HG02642 (cell line): ENCODE results near the gene SYNGR3.
A peak's percentile ranks its signal among the peaks of the same experiment; 100 is the strongest.
"Not testable (repeated sequence)": the region's sequence is repeated elsewhere in the genome, so short reads cannot be mapped to it uniquely, and the experiment has no call there.

Experiments
- ATAC-seq: cut with Tn5 transposase; IDR thresholded peaks from one replicate; pipeline ENCODE4 v1.9.1; 2021; ENCODE audit warnings: mild to moderate bottlenecking; ENCODE audit not compliant: unreplicated experiment, poor library complexity

The SYNGR3 gene, protein sequence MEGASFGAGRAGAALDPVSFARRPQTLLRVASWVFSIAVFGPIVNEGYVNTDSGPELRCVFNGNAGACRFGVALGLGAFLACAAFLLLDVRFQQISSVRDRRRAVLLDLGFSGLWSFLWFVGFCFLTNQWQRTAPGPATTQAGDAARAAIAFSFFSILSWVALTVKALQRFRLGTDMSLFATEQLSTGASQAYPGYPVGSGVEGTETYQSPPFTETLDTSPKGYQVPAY

DNA sequence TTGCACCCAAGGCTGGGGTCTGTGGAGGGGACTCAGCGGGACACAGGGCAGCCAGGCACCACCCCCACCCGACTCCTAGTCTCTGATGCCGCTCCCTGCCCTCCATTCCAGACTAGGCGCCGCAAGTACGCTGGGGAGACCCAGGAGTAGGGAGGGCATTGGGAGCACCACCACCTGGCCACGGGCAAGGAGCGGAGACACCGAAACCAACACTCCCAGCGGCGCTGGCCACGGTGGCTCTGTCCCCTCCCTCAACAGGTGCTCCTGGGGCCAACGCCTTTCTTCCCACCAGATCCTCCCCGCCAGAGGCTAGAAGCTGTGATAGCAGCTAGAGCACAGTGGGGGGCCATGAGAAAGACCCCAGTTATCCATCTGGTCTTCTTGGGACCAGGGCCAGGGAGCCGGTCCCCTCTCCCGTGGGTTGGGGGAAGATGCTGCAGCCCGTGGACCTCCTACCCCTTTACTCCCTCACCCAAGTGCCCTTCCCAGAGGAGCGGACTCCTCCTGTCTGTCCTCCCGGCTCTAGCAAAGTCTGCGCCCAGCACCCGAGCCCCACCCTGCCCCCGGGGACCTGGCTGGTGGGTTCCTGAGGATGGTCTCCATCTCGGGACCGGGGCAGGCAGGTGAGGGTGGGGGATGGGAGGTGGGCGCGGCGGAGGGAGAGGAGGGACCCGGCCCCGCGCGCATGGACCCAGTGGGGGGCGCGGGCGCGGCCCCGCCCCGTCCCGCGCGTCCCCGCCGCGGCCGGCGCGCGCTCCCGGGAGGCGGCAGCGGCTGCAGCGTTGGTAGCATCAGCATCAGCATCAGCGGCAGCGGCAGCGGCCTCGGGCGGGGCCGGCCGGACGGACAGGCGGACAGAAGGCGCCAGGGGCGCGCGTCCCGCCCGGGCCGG, at the start of gene SYNGR3:
Gene SYNGR3 (plus strand): TSS at position 762 of the 892 bp plus-strand sequence. CDS start 133 bp downstream, outside the sequence.
- ATAC-seq = no peak

DNA sequence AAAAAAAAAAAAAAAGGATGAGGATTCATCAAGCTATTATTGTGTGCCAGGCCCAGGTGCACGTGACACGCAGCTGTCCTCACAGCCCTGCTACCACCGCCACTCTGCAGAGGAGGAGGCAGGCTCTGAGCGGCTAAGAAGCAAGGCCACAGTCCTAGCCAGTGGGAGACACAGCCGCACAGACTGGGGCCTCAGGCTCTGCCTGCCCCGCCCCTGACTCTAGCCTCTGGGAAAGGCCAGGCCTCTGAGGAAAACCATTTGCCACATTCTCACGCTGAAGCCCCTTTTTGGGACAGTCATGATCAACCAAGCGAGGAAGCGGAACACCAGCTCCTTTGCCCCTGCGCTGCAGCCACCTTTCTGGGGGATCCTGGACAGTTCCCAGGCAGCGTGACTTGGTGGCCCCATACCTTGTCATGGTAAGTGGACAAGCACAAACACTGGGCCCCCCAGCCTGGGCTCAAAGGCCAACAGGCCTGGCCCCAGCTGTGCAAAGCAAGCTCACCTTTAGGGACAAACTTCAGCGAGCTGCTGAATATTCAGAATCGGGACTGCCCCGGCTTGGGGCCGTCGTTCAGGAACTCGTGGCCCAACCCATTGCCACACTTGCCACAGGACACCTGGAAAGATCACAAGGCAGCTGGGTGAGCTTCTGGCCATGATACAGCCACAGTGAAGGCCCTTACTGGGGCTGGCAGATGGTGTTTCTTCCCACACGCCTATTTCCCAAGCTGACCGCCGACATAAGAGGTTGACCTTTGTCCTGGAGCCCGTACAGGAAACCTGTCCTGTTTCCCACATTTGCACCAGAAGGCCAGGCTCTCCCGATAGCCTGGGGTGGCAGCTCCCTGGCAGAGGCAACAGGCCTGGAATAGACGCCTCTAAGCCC, 49.3 kb upstream of the SYNGR3 start:
- ATAC-seq = no peak

DNA sequence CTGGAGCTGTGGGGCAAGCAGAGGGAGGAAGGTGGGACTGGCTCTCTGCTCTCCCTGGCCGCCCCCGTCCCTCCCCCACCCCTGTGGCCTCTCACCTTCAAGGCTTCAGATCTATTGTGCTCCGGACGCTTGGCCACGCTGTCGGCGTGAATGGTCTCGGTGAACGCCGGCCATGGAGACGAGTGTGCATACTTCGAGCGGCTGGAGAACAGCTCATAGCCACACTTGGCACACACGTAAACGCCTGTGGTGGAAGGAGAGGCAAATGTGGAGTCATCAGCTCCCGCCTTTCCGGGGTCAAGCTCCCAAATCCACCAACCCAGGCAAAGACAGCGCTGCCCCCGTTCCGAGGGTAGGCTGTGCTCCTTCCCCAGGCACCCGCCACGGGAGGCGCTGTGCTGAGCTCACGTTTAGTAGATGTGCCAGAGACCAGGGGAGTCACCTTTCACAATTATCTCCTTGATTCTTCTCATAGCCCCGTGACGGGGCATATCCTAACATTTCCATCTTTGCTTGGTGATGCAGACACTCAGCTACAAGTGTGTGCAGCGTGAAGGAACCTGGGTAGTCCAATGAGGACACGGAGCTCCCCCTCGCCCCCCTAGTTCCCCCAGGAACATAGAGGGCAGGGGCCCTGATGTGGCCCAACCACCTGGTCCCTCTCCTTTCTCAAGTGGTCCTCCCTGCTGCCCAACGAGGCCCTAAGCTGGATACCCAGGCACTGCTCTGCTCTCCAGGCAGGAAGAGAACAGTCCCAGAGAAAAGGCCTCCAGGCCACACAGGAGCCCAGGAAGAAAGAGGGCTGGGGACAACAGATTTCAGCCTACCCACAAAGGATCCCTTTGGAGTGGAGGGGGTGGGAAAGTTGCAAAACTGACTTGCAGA, 48.4 kb upstream of the SYNGR3 start:
- ATAC-seq = no peak

DNA sequence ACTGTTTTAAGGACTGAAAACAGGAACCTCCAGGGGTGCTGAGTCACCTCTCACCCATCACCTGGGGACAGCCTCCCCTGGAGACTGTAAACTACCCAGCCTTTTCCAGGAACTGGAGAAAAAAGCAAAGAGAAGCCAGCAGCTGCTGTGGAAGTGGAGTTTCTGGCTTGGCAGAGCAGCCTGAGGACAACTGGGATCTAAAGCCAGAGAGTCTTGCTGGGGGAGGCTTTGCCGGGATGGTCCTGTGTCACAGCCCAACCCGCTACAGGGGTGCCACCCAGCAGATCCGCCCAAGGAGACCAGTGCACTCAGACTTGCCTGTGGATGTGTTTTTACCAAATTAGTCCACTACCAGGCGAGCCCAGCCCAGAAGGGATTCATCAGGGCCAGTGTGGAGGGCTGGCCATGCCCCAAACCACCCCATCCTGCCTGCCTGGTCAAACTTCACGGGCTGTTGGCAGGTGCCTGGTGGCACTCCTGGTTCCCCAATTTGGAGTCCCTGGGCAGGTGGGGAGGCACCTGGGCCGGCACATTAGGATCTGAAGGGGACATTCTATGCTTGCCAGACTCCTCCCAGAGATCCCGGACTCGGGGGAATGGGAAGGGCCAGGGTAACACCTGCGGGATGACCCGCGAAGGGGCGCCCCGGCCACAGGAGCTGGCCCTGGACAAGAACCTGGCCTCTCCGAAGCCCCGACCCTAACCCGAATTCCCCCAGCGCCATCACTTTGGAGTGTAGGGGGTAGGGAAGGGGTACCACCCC, 47.5 kb upstream of the SYNGR3 start:
- no peak for ATAC-seq

DNA sequence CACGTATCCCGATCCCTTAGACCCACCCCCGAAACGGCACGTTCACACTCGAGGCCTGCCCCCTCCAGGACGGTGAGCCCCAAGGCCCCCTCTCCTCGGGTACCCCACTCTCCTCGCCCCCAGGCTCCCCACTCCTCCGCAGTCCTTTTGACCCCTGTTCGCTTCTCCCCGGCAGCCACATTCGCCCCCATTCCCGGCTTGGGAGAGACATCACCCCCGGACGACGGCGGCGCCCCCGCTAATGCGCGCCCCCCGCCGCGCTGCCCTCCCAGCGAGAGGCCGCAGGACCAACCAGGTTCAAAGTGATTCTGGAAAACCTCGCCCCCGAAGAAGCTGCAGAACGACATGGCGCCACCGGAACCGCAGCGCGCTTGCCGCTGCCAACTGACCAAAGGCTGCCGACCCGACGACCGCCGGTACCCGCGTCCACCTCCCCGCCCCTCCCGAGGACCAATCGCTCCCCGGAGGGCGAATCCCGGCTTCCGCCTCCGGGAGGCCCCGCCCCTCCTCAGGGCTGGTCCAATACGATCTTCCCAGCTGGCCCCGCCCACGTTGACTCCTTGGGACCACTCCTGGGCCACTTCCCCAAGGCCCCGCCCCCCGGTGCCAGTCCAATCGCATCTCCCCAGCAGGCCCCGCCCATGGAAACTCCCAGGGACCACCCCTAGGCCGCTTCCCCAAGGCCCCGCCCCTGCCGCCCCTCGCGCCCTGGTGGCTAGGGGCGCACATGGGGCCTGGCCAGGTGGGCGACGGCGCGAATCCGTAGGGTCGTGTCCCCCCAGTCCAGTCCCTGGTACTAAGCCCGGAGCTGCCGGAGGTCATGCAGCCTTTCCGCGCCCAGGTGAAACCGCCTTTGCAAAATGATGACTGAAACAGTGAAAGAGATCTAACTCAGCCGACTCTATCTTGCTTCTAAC, 46.7 kb upstream of the SYNGR3 start, which contains the start of gene MSRB1:
Gene MSRB1 (minus strand): TSS at position 390 of the 917 bp plus-strand sequence. CDS start 43 bp downstream, at position 347.
- ATAC-seq = peak; percentile 91

DNA sequence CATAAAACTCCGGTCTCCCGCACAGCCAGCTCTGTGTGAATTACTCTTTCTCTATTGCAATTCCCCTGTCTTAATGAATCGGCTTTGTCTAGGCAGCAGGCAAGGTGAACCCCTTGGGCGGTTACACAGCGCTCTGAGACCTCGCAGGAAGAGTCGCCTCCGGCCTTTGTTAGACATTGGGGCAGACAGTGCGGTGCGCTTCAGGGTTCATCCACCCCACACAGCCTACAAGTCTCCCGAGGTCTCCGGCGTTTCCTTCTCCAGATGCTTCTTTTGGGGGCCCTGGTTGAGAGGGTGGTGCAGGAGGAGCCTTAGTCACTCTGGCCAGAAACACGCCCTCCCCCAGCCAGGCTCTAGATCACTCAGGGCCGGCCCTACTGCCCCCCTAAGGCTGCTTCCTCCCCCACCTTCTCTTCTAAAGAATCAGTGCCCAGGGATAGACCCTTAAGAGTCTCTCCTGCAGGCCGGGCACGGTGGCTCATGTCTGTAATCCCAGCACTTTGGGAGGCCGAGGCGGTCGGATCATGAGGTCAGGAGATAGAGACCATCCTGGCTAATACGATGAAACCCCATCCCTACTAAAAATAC, 45.1 kb upstream of the SYNGR3 start:
- ATAC-seq = no peak

DNA sequence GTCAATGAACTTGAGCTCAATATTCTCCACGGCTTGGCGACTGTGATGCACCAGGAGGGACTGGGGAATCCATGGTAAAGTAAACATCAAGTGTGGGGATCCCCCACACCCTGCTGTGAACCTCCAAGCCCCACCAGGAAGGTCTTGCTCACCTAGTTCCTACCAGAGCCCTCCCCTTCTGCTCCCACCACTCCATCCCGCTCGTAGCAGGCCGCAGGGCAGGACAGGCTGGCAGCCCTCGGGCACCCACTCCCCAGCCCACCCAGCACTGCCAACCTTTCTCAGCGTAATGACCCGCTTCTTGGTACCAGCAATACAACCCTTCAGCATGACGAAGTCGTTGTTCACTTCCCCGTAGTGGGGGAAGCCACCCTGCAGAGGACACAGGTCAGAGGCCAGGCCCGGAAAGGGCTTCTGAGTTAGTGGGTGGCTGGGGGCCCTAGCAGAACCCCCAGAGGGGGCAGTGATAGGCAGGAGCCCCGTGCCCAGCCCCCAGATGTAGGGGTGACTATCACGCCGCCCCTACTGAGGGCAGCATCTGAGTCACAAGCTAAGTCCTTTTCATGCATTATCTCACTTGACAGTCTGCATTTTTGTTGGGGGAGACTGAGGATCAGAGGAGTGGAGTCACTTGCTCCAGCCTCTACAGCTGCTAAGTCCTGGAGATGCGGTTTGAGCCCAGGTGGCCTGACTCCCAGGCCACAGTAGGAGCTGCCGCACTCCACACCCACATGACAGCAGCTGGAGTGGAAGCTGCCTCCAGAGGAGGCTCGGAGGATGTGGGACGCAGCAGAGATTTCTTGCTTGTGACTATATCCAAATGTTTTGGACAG, 44.0 kb upstream of the SYNGR3 start:
- ATAC-seq = no peak

DNA sequence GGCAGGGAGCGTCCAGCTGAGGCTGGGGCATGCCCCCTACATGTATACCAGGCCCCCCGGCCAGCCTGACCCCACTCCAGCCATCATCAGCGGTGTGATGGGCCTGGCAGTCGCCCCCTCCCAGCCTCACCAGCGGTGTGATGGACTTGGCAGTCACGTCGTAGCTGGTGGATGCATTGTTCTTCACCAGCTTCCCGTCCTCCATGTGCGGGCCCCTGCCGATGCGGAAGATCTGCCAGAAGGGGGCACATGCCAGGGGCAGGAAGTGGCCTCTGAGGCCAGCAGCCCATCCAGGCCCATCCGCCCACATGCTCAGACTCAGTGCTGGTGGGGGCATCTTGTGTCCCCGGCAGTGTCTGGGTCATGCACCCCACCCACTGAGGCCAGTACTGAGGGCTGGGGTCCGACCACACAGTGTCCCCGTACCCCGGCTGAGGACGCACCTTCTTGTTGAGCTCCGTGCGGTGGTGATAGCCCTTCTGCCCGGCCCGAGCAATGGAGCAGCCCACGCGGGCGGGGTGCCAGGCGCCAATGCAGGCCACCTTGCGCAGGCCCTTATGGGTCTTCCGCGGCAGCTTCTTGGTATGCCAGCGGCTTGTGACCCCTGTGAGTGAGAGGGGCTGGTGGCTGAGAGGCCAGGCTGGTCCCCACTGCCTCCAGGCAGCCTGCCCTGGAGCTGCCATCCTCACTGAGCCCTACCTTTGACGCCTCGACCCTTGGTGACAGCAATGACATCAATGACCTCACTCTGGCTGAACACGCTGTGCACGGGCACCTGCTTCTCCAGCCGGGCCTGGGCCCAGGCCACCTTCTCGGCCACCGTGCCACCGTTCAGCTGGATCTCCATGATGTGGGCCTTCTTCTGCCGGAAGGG, 43.0 kb upstream of the SYNGR3 start:
- ATAC-seq = no peak

DNA sequence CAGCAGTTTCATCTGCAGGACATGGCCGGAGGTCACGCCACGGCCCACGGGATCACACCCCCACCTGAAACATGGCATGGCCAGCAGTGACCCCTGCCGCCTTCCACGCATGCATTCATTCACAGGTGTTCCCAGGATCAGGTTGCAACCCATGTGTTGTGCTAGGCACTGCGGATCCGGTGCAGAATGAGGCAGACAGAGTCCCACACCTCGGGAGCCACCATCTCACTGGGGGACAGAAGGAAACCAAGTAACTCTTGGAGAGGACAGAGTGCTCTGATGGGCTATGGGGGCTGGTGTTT, 42.5 kb upstream of the SYNGR3 start:
- no peak for ATAC-seq

DNA sequence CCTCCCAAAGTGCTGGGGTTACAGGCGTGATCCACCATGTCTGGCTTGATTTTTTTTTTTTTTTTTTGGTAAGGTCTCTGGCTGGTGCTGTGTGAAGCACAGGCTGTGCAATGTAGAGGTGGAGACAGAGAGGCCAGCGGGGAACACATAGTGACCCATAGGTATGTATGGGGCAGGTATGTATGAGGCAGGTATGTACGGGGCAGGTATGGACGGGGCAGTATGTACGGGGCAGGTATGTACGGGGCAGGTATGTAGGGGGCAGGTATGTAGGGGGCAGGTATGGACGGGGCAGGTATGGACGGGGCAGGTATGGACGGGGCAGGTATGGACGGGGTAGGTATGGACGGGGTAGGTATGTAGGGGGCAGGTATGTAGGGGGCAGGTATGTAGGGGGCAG, 40.3 kb upstream of the SYNGR3 start:
- no peak for ATAC-seq

DNA sequence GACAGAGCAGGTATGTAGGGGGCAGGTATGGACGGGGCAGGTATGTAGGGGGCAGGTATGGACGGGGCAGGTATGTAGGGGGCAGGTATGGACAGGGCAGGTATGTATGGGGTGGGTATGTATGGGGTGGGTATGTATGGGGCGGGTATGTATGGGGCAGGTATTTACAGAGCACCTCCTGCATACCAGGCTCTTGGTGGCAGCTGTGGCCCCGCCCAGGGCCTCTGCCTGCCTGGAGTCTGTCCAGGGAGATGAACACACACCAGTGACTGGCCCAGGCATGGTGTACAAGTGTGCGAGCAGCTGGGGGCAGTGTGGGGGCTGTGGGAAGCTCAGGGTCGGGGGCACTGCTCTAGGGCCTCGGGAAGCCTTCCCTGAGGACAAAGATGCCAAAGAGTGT, 39.7 kb upstream of the SYNGR3 start:
- ATAC-seq = no peak

DNA sequence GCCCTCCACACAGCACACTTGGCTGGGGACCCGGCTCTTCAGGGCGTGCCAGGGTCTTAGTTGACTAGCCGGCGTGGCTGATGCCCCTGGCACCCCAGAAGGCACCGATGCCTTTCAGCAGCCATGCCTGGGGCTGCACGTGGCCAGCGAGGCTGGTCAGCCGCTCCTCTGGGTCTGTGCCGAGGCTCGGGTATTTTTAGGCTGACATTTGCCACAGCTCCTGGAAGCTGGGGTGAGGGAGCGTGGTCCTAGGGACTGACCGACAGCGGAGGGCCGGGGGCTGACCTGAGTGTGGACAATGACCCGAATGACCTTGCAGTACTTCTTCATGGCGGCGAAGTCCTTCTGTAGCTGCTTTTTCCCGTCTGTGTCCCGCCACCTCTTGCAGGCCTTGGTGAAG, 39.2 kb upstream of the SYNGR3 start:
- ATAC-seq = no peak

DNA sequence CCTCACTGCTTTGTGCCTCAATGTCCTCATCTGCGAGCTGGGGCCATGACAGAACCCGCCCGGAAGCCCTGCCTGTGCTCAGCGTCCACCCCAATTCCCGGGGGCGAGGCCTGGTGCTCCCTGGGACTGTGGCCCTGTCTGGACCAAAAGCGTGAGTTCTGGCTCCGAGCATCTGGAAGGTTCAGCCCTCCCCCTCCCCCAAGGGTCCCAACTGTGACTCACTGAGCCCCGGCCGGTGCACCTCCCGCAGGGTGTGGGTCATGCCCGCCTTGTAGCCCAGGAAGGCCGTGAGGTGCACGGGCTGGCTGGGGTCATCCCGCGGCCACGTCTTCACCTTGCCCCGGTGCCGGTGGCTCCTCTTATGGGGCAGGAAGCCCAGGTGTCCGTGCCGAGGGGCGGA, 36.0 kb upstream of the SYNGR3 start:
- no peak for ATAC-seq

DNA sequence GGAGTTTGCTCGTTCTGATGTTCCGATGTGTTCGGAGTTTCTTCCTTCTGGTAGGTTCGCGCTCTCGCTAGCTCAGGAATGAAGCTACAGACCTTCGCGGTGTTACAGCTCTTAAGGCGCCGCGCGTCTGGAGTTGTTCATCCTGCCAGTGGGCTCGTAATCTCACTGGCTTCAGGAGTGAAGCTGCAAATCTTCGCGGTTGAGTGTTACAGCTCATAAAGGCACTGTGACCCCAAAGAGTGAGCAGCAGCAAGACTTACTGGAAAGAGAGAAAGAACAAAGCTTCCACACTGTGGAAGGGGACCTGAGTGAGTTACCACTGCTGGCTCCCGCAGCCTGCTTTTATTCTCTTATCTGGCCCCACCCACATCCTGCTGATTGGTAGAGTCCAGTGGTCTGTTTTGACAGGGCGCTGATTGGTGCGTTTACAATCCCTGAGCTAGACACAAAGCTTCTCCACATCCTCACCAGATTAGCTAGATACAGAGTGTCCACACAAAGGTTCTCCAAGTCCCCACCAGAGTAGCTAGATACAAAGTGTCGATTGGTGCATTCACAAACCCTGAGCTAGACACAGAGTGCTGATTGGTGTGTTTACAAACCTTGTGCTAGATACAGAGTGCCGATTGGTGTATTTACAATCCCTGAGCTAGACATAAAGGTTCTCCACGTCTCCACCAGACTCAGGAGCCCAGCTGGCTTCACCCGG, 32.2 kb upstream of the SYNGR3 start:
- ATAC-seq = not testable (repeated sequence)

DNA sequence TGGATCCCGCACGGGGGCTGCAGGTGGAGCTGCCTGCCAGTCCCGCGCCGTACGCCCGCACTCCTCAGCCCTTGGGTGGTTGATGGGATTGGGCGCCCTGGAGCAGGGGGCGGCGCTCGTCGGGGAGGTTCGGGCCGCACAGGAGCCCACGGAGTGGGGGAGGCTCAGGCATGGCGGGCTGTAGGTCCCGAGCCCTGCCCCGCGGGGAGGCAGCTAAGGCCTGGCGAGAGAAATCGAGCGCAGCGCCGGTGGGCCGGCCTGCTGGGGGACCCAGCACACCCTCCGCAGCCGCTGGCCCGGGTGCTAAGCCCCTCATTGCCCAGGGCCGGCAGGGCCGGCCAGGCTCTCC, 31.7 kb upstream of the SYNGR3 start:
- ATAC-seq = not testable (repeated sequence)
